Esophagus (tissue), 2 donors: Measurements from ENCODE around the gene MRGPRG. TPM values are rescaled to one million over a fixed set of nuclear protein-coding genes. Genes with fewer than 3 reads are reported as not detected.
"Not testable (repeated sequence)": the region's sequence is repeated elsewhere in the genome, so short reads cannot be mapped to it uniquely, and the experiment has no call there.

ENCODE experiments used
- H3K27ac ChIP-seq, 2 donors: one replicate each; pipeline ENCODE4 v1.5.1; 2013; ENCODE audit warnings: low read depth in 2 of 2, mild to moderate bottlenecking in 2 of 2, inconsistent platforms in 1 of 2, low read length in 1 of 2, moderate library complexity in 1 of 2
- H3K27me3 ChIP-seq, 2 donors: one replicate each; pipeline ENCODE4 v1.6.1; 2013; ENCODE audit warnings: low read length in 2 of 2, control low read depth in 1 of 2, mild to moderate bottlenecking in 1 of 2; ENCODE audit not compliant: insufficient read depth in 2 of 2, control insufficient read depth in 1 of 2
- H3K36me3 ChIP-seq, 2 donors: one replicate each; pipeline ENCODE4 v1.6.1; 2013; ENCODE audit warnings: low read length in 1 of 2; ENCODE audit not compliant: control insufficient read depth in 2 of 2, insufficient read depth in 2 of 2
- H3K4me1 ChIP-seq, 2 donors: one replicate each; pipeline ENCODE4 v1.6.1; 2013; ENCODE audit warnings: low read length in 1 of 2; ENCODE audit not compliant: control insufficient read depth in 2 of 2, insufficient read depth in 2 of 2
- H3K4me3 ChIP-seq, 2 donors: one replicate each; pipeline ENCODE4 v1.5.1; 2013; ENCODE audit warnings: low read length in 2 of 2, mild to moderate bottlenecking in 2 of 2, low read depth in 1 of 2, moderate library complexity in 1 of 2
- H3K9me3 ChIP-seq, 2 donors: one replicate each; pipeline ENCODE4 v1.6.1; 2013; ENCODE audit warnings: mild to moderate bottlenecking in 2 of 2, low read depth in 1 of 2, low read length in 1 of 2, moderate library complexity in 1 of 2; ENCODE audit not compliant: control insufficient read depth in 2 of 2, insufficient read depth in 1 of 2
- WGBS, 2 donors: extraction: QIAGEN DNeasy Blood & Tissue Kit; methylation state at CpG; one replicate each; pipeline ENCODE4 v1.1.7; 2013; 5-methylcytosine and 5-hydroxymethylcytosine counted together
- polyA plus RNA-seq, 2 donors: library from polyadenylated mRNA; stranded (reverse); fragments of 200-250 nt; gene quantifications; one replicate each; pipeline ENCODE4 v1.2.3, GENCODE V29; 2013
- donor health status: healthy with polysubstance abuse.
- donor health status: Bipolar disorder and iron deficiency.

Gene MRGPRG
- polyA plus RNA-seq = not detected

DNA sequence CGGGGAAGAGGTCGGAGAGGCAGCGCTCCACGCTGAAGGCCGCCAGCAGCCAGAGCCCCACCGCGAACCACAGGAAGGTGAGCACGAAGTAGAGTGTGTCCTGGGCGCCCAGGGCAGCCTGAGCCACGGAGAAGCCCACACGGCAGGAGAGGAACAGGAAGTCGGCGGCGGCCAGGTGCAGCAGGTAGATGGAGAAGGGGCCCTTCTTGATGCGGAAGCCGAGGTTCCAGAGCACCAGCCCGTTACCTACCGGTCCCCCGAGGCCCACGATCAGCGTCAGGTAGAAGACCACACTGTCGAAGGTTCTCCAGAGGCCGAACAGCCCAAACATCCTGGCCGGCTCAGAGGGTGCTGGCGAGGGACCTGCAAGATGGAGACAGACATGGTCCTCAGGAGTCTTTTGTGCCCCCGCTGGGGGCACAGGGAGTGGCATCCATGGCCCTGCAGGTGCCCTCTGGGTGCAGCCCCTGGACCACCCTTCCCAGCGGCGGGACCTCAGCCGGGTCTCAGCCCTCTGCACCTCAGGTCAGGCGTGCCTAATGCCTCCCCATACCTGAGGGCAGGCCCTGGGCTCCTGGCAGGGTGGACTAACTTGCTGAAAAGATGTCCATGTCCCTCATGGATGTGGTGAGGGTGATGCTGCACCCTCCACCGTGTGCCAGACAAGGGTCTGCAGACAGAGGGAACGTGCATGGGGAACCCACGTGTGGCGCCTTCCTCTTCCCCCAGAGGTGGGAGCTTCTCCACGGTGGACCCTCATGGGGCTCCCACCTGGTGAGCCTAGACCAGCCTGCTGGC is at the start of gene MRGPRG:
Gene MRGPRG (minus strand): TSS at position 331 of the 798 bp plus-strand sequence. CDS start 0 bp downstream, at position 331.
- Histone ChIP-seq H3K36me3 (no peaks in the 10 kb centered on the region), H3K4me1 (no peaks in the 10 kb centered on the region), H3K4me3 (no peak within 1 kb of the TSS), H3K27me3 (peaks cover 0 to 7% of the 10 kb centered on the region in 2 donors), H3K27ac (no peak within 1 kb of the TSS), H3K9me3 (no peaks in the 10 kb centered on the region)
- WGBS, 2 donors = 81 to 83% methylated on average over 35 of the region's 35 CpGs

DNA sequence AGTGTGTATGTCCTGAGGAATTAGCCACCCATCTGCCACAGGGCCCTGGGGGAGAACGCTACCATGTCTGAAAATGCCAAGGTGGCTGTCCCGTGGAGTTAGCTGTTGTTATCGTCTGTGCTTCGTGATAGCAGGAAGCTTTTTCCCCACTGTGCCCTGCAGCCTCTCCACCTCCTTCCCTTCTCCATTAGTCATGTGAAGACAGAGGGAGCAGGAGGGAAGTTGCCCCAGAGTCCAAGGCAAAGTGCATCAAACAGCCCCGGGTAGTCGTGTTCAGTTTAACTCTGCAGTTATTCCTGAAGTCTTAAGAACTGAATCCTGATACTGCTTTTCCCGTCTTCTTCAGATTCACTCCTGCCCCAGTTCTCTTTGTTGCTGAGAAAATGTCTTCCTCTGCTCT is 43.9 kb upstream of the MRGPRG start:
- not testable (repeated sequence) for H3K27me3 ChIP-seq, H3K4me1 ChIP-seq, H3K4me3 ChIP-seq, H3K9me3 ChIP-seq, H3K27ac ChIP-seq, H3K36me3 ChIP-seq
- WGBS, 2 donors = 62 to 65% methylated on average over 5 to 6 of the region's 7 CpGs

DNA sequence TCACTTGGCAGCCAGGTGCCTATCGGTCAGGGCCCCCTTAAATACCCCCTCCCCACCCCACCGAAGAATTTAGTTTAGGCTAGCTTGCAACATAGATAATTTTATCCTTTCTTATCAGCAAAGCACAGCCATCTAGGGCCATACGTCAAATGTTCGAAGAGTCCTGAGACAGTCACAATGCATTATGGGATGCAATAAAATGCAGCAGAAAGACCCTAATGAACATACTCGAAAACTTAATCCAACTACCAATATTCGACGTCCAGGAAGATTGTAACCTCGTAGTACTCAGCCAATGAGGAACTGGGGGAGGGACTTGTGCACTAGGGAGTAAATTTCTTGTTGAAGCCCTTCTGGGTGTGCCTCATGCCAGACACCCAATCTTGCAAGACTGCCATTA is 43.2 kb upstream of the MRGPRG start:
- H3K4me1 ChIP-seq, H3K27ac ChIP-seq, H3K9me3 ChIP-seq, H3K36me3 ChIP-seq, H3K4me3 ChIP-seq, H3K27me3 ChIP-seq: not testable (repeated sequence)
- WGBS, 2 donors = 65 to 78% methylated on average over 5 to 7 of the region's 8 CpGs

GRCh38 chr11:3257509-3257908 is 38.9 kb upstream of the MRGPRG start:
- not testable (repeated sequence) for H3K9me3 ChIP-seq, H3K36me3 ChIP-seq, H3K27me3 ChIP-seq, H3K27ac ChIP-seq, H3K4me1 ChIP-seq, H3K4me3 ChIP-seq
- 74 to 100% methylated on average over 1 of the region's 1 CpG for WGBS, 2 donors

GRCh38 chr11:3255241-3255640 is 36.6 kb upstream of the MRGPRG start:
- not testable (repeated sequence) for H3K4me1 ChIP-seq, H3K9me3 ChIP-seq, H3K36me3 ChIP-seq, H3K4me3 ChIP-seq, H3K27me3 ChIP-seq, H3K27ac ChIP-seq
- 83 to 90% methylated on average over 2 to 6 of the region's 12 CpGs for WGBS, 2 donors

- not testable (repeated sequence) for H3K4me1 ChIP-seq, H3K27me3 ChIP-seq, H3K36me3 ChIP-seq, H3K27ac ChIP-seq, H3K4me3 ChIP-seq, H3K9me3 ChIP-seq
- whole genome bisulfite sequencing, 2 donors = no CpG with 5 or more reads among the region's 14 CpGs
These were observed 36.2 kb upstream of the MRGPRG start for GRCh38 chr11:3254773-3255172.

DNA sequence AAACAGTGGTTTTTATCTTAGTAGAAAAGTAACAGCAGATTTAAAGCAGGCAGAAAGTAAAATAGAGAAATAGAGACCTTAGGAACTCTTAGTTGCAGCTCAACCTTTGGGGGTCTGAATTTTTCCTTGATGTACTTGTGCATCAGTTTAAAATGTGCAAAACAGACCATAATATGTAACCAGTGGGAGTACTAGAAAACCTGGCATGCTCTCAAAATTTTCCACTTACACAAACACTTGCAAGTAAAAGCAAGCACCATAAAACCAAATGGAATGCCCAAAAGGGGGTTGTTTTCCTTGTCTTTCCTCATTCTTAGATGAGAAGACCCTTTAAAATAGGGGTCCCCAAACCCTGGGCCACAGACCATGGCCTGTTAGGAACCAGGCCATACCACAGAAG is 26.5 kb upstream of the MRGPRG start:
- Histone ChIP-seq H3K9me3 (no peaks in the 10 kb centered on the region), H3K36me3 (no peaks in the 10 kb centered on the region), H3K4me3 (no peak overlapping the region), H3K4me1 (no peaks in the 10 kb centered on the region), H3K27ac (no peak overlapping the region), H3K27me3 (no peaks in the 10 kb centered on the region)

DNA sequence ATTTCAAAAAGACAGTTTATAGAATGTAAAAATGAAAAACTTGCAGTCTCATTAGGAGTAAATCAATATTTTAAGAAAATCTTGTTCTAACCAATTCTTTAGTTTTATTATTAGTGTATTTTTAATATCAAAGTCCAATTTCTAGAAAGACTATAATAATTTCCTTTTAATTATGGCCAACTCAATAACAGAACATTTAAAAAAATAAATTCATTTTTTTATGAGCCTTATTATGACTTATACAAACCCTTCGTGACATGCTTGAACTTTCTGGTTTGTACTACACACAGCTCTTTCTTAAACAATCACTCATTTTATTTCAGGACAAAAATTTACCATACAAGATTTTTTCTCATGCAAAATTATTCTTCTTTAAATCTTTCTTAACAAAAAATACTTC is 25.3 kb upstream of the MRGPRG start:
- WGBS, 2 donors = 87 to 89% methylated on average over 1 of the region's 1 CpG
- Histone ChIP-seq H3K4me3 (no peak overlapping the region), H3K27me3 (no peaks in the 10 kb centered on the region), H3K4me1 (no peaks in the 10 kb centered on the region), H3K36me3 (no peaks in the 10 kb centered on the region), H3K27ac (no peak overlapping the region), H3K9me3 (no peaks in the 10 kb centered on the region)

DNA sequence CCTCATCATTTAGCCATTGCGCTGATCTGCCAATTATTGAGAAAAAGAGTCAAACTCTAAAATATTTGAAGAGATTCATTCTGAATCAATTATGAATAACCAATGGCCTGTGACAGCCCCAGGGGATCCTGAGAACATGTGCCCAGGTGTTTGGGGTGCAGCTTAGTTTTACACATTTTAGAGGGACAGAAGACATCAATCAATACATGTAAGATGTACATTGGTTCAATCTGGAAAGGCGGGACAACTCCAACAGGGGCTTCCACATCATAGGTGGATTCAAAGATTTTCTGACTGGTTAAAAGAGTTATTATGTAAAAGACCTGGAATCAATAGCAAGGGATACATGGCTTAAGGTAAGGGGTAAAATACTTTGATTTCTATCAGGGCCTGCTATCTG is 18.5 kb upstream of the MRGPRG start:
- no peak overlapping the region for H3K27ac ChIP-seq
- H3K27me3 ChIP-seq = no peaks in the 10 kb centered on the region
- H3K4me1 ChIP-seq = no peaks in the 10 kb centered on the region
- 91 to 93% methylated on average over 2 of the region's 2 CpGs for WGBS, 2 donors
- H3K36me3 ChIP-seq = no peaks in the 10 kb centered on the region
- H3K4me3 ChIP-seq = no peak overlapping the region
- H3K9me3 ChIP-seq = no peaks in the 10 kb centered on the region

DNA sequence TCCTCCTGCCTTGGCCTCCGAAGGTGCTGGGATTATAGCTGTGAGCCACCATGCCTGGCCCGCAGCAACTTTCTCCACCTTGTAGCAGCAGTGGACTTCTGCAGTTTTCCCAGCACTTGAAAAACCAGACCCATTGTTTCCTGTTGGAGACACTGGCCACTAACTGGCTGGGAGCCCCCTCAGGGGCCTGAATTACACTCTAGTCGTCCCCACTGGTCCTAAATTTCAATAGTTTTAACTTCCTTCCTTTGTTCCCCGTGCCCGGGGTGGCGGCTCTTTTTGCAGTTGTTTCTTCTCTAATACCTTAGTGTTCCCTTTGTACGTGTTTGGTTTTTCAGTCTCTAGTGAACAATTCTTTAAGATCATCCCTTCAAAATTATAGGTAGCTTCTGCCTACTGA is 16.2 kb upstream of the MRGPRG start:
- 68 to 78% methylated on average over 7 of the region's 7 CpGs for WGBS, 2 donors

More for the DNA sequence above, 16.2 kb upstream of the MRGPRG start:
- Histone ChIP-seq H3K27ac (no peak overlapping the region), H3K36me3 (no peaks in the 10 kb centered on the region), H3K9me3 (no peaks in the 10 kb centered on the region), H3K4me1 (no peaks in the 10 kb centered on the region), H3K27me3 (no peaks in the 10 kb centered on the region), H3K4me3 (no peak overlapping the region)
